HG03045 (cell line): ENCODE data around the gene FEV.
A peak's percentile ranks its signal among the peaks of the same experiment; 100 is the strongest.

Experiments used
- ATAC-seq: cut with Tn5 transposase; IDR thresholded peaks from one replicate; pipeline ENCODE4 v1.9.1; 2021; ENCODE audit warnings: mild to moderate bottlenecking, moderate library complexity; ENCODE audit not compliant: unreplicated experiment

The FEV gene

GRCh38 chr2:218979846-218980734 is 4.9 kb downstream of the FEV start:
- ATAC-seq = peak; percentile 80

GRCh38 chr2:218975060-218975777 is 9.8 kb downstream of the FEV start:
- ATAC-seq = no peak

- no peak for ATAC-seq
Observed at GRCh38 chr2:218970894-218971293, 14.1 kb downstream of the FEV start.

- ATAC-seq = no peak
Observed at GRCh38 chr2:218964041-218964771, 20.8 kb downstream of the FEV start.

- no peak for ATAC-seq
Observed at GRCh38 chr2:218963601-218964000, 21.4 kb downstream of the FEV start.

GRCh38 chr2:218962859-218963492 is 22.0 kb downstream of the FEV start:
- ATAC-seq = no peak

GRCh38 chr2:218961651-218962570 is 23.1 kb downstream of the FEV start:
- no peak for ATAC-seq

GRCh38 chr2:218961229-218961628 is 23.8 kb downstream of the FEV start:
- ATAC-seq = no peak

GRCh38 chr2:218960309-218961165 is 24.4 kb downstream of the FEV start:
- ATAC-seq = no peak

- ATAC-seq = no peak
Observed at GRCh38 chr2:218959761-218960308, 25.1 kb downstream of the FEV start.

GRCh38 chr2:218959141-218959731 is 25.7 kb downstream of the FEV start, which contains the start of gene CDK5R2:
Gene CDK5R2 (plus strand): TSS chr2:218959666. CDS start chr2:218959821, 155 bp downstream.
- peak; percentile 97 for ATAC-seq

- ATAC-seq = no peak
Observed at GRCh38 chr2:218958276-218958675, 26.7 kb downstream of the FEV start.

GRCh38 chr2:218957671-218958070 is 27.3 kb downstream of the FEV start:
- no peak for ATAC-seq

- ATAC-seq = no peak
Observed at GRCh38 chr2:218956039-218956438, 28.9 kb downstream of the FEV start.

- ATAC-seq = no peak
Observed at GRCh38 chr2:218954541-218955300, 30.3 kb downstream of the FEV start.

- no peak for ATAC-seq
Observed at GRCh38 chr2:218953366-218953954, 31.5 kb downstream of the FEV start.

- no peak for ATAC-seq
Observed at GRCh38 chr2:218952160-218952559, 32.8 kb downstream of the FEV start.
